ENCODE results near the gene BACH2. TPM values are rescaled to one million over a fixed set of nuclear protein-coding genes. Genes with fewer than 3 reads are reported as not detected.

BACH2 gene
- total RNA-seq, 2 experiments from 2014 or later: 157 to 170 TPM

DNA sequence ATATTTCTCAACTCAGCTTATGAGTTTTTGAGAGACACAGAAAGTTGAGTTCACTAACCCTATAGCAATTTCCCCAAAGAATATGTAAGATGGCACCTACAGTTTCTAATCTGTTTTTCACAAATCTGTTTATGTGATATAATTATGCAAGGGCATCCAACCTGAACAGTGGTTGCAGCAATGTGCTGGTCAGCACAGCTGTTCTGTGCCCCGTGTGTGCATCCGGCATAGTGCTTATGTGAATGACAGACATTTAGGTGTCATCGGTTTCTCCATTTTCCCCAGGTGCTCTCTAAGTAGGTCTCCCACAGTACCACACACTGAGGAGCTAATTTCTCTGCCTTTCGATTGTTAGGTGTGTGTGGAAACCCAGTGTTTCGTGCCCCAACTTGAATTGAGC is 7.7 kb upstream of the BACH2 start:
- no peaks in the 10 kb centered on the region for H3K4me1 ChIP-seq (ENCODE audit: insufficient read depth, low read length)

DNA sequence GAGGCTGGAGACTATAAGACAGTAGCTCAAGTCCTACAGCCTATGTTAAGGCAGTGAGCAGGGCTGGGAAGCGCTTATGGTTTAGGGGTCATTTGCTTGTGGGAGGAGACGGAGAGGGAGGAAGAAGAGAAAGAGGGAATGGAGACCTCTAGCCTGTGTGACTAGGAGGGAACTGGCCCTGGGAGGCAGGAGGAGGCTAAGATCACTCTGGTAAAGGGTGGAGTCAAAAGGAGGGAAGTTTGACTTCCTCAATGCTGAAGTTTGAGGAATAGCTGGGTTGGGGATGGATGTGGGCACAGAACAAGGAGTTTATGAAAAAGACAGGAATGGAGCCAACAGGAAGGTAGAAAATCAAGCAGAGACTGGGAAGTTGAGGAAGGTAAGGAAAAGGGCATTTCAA is 6.4 kb upstream of the BACH2 start:
- ChIA-PET POLR2A (no interaction called here), CTCF (interaction anchor here (2.8 kb wide), 1 partner anchor 90 kb away, joined by 9 read pairs; no protein-coding TSS in a partner anchor)
- Mint-ChIP-seq H3K27me3 (no peaks in the 10 kb centered on the region), H3K27ac (no peak overlapping the region), H3K9me3 (no peaks in the 10 kb centered on the region), H3K4me1 (ENCODE audit: low read depth) (peaks cover 28% of the 10 kb centered on the region), H3K36me3 (ENCODE audit: low read depth) (no peaks in the 10 kb centered on the region), H3K4me3 (no peak overlapping the region)
- Histone ChIP-seq H3K9me3 (ENCODE audit: control insufficient read depth in 1 of 2, insufficient read depth in 1 of 2, low read length in 2 of 2) (no peaks in the 10 kb centered on the region), H3K4me1 (ENCODE audit: insufficient read depth, low read length) (no peaks in the 10 kb centered on the region), H3K36me3 (ENCODE audit: insufficient read depth, low read length) (no peaks in the 10 kb centered on the region), H3K27me3 (ENCODE audit: control insufficient read depth in 1 of 2, insufficient read depth in 2 of 2, low read length in 2 of 2) (no peaks in the 10 kb centered on the region), H3K27ac (ENCODE audit: low read depth in 1 of 2, low read length in 2 of 2) (no peak overlapping the region), H3K4me3 (ENCODE audit: low read length) (no peak overlapping the region)
- ATAC-seq (ENCODE audit: poor library complexity) (no peak), DNase-seq (no peak)
- TF ChIP-seq, protein P1, sequence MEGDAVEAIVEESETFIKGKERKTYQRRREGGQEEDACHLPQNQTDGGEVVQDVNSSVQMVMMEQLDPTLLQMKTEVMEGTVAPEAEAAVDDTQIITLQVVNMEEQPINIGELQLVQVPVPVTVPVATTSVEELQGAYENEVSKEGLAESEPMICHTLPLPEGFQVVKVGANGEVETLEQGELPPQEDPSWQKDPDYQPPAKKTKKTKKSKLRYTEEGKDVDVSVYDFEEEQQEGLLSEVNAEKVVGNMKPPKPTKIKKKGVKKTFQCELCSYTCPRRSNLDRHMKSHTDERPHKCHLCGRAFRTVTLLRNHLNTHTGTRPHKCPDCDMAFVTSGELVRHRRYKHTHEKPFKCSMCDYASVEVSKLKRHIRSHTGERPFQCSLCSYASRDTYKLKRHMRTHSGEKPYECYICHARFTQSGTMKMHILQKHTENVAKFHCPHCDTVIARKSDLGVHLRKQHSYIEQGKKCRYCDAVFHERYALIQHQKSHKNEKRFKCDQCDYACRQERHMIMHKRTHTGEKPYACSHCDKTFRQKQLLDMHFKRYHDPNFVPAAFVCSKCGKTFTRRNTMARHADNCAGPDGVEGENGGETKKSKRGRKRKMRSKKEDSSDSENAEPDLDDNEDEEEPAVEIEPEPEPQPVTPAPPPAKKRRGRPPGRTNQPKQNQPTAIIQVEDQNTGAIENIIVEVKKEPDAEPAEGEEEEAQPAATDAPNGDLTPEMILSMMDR (IDR thresholded peaks at IDR 0.05): no peak
- intact Hi-C loops (cut with DNase I, micrococcal nuclease): loop anchor here in 1 of 2 experiments (5.0 kb wide), 2 partner anchors 89 to 174 kb away; no protein-coding TSS in a partner anchor

More for the DNA sequence above, 7.7 kb upstream of the BACH2 start:
- ATAC-seq (ENCODE audit: poor library complexity) (no peak), DNase-seq (no peak)
- no peaks in the 10 kb centered on the region for H3K9me3 Mint-ChIP-seq
- H3K27me3 Mint-ChIP-seq: no peaks in the 10 kb centered on the region
- TF ChIP-seq, protein P1 (IDR thresholded peaks at IDR 0.05): no peak
- Histone ChIP-seq H3K4me3 (ENCODE audit: low read length) (no peak overlapping the region), H3K27me3 (ENCODE audit: control insufficient read depth in 1 of 2, insufficient read depth in 2 of 2, low read length in 2 of 2) (peaks cover 0 to under 1% of the 10 kb centered on the region in 2 experiments), H3K9me3 (ENCODE audit: control insufficient read depth in 1 of 2, insufficient read depth in 1 of 2, low read length in 2 of 2) (no peaks in the 10 kb centered on the region), H3K36me3 (ENCODE audit: insufficient read depth, low read length) (no peaks in the 10 kb centered on the region), H3K27ac (ENCODE audit: low read depth in 1 of 2, low read length in 2 of 2) (no peak overlapping the region)
- no peak overlapping the region for H3K4me3 Mint-ChIP-seq
- intact Hi-C loops (cut with DNase I, micrococcal nuclease): loop anchor here in 1 of 2 experiments (5.0 kb wide), 2 partner anchors 88 to 173 kb away; no protein-coding TSS in a partner anchor
- POLR2A ChIA-PET: interaction anchor here (1.2 kb wide), 1 partner anchor 10 kb away, joined by 3 read pairs; no protein-coding TSS in a partner anchor
- peaks cover 22% of the 10 kb centered on the region for H3K4me1 Mint-ChIP-seq (ENCODE audit: low read depth)
- no peaks in the 10 kb centered on the region for H3K36me3 Mint-ChIP-seq (ENCODE audit: low read depth)
- CTCF ChIA-PET: interaction anchor here (2.8 kb wide), 1 partner anchor 89 kb away, joined by 9 read pairs; no protein-coding TSS in a partner anchor
- H3K27ac Mint-ChIP-seq: no peak overlapping the region

DNA sequence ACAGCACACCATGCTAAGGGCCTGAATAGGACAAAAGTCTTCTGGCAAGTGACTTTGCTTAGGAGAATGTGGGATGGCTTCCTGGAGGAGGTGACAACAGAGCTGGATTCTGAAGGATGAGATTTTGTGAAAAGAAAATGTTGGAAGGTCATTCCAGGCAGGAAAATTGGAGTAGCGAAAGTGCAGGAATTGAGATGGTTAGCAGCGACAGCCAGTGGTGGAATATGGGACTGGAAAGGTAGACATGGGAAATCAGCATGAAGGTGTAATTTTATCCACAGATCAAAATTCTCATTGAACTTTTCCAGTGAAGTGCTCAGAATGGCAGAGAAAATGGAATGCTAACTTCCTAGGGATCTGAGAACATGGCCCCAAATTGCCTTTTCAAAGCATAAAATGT is 5.7 kb upstream of the BACH2 start:
- H3K27ac Mint-ChIP-seq: no peak overlapping the region
- no peak overlapping the region for H3K4me3 Mint-ChIP-seq
- TF ChIP-seq, protein P1 (IDR thresholded peaks at IDR 0.05): no peak
- ATAC-seq (ENCODE audit: poor library complexity): no peak
- POLR2A ChIA-PET: no interaction called here
- no peaks in the 10 kb centered on the region for H3K27me3 ChIP-seq (ENCODE audit: control insufficient read depth in 1 of 2, insufficient read depth in 2 of 2, low read length in 2 of 2)
- intact Hi-C loops (cut with DNase I, micrococcal nuclease): loop anchor here in 1 of 2 experiments (5.0 kb wide), 2 partner anchors 90 to 175 kb away; no protein-coding TSS in a partner anchor
- no peak overlapping the region for H3K27ac ChIP-seq (ENCODE audit: low read depth in 1 of 2, low read length in 2 of 2)
- peaks cover 3% of the 10 kb centered on the region for H3K4me1 ChIP-seq (ENCODE audit: insufficient read depth, low read length)
- H3K9me3 ChIP-seq (ENCODE audit: control insufficient read depth in 1 of 2, insufficient read depth in 1 of 2, low read length in 2 of 2): no peaks in the 10 kb centered on the region
- H3K27me3 Mint-ChIP-seq: no peaks in the 10 kb centered on the region
- peaks cover 35% of the 10 kb centered on the region for H3K4me1 Mint-ChIP-seq (ENCODE audit: low read depth)
- H3K36me3 ChIP-seq (ENCODE audit: insufficient read depth, low read length): no peaks in the 10 kb centered on the region
- H3K9me3 Mint-ChIP-seq: no peaks in the 10 kb centered on the region
- H3K36me3 Mint-ChIP-seq (ENCODE audit: low read depth): no peaks in the 10 kb centered on the region
- no peak for DNase-seq
- H3K4me3 ChIP-seq (ENCODE audit: low read length): no peak overlapping the region
- CTCF ChIA-PET: no interaction called here
